ENCODE results near the gene TMEM89. TPM values are rescaled to one million over a fixed set of nuclear protein-coding genes. Genes with fewer than 3 reads are reported as not detected.

The TMEM89 gene
- total RNA-seq, 1 experiment from 2014 or later = not detected

DNA sequence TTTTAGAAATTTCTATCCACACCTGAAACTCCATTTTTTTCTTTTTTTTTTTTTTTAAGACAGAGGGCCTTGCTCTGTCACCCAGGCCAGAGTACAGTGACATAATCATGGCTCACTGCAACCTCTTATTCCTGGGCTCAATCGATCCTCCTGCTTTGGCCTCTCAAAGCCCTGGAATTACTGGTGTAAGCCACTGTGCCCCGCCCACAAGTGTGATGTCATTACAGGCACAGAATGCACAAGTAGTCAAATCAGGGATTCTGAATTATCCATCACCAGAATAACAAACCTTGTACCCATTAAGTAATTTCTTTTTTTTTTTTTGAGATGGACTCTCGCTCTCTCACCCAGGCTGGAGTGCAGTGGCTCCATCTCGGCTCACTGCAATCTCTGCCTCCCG lies 14.1 kb downstream of the TMEM89 start:
- intact Hi-C loops (cut with micrococcal nuclease) = no loop called here

DNA sequence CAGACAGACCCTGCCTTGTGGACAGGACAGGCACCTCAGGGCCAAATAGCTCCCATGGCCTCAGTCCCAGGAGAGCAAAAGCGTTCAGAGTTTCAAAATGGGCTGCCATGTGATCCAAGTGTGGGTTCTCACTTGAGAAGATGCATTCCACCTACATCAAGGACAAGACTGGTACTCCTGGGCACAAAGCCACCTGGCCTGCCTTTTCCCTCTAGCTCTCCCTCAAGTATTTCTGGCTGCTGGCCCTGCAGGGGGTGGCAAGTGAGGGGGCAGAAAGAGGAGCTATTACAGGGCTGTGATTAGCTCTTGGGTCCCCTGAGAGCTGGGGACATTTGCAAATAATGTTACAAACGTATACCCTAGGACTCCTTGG lies 20.0 kb downstream of the TMEM89 start:
- POLR2A ChIA-PET = interaction anchor here (0.9 to 8.9 kb wide), 3 partner anchors 10 to 33 kb away, joined by 3 to 107 read pairs (median 93); partner anchors contain the start of genes SLC26A6 and UQCRC1
- CTCF ChIA-PET = interaction anchor here (0.6 to 2.2 kb wide), 7 partner anchors 9 to 321 kb away, joined by 3 to 8 read pairs (median 5); partner anchors contain the start of gene SLC26A6

More for the DNA sequence above, 14.1 kb downstream of the TMEM89 start:
- POLR2A ChIA-PET = interaction anchor here (1.0 to 1.9 kb wide), 5 partner anchors 9 to 174 kb away, joined by 4 to 23 read pairs (median 7); partner anchors contain the start of gene SLC26A6
- no TSS peak for BruUV-seq (replicated peaks)
- no peaks in the 10 kb centered on the region for H3K27me3 Mint-ChIP-seq (ENCODE audit: insufficient read depth, unreplicated experiment)
- H3K4me3 Mint-ChIP-seq (ENCODE audit: unreplicated experiment) = peak overlapping the region; percentile 94
- peaks cover 14% of the 10 kb centered on the region for H3K4me1 Mint-ChIP-seq (ENCODE audit: insufficient read depth, unreplicated experiment)
- H3K9me3 Mint-ChIP-seq (ENCODE audit: unreplicated experiment) = no peaks in the 10 kb centered on the region
- TF ChIP-seq, protein P1, sequence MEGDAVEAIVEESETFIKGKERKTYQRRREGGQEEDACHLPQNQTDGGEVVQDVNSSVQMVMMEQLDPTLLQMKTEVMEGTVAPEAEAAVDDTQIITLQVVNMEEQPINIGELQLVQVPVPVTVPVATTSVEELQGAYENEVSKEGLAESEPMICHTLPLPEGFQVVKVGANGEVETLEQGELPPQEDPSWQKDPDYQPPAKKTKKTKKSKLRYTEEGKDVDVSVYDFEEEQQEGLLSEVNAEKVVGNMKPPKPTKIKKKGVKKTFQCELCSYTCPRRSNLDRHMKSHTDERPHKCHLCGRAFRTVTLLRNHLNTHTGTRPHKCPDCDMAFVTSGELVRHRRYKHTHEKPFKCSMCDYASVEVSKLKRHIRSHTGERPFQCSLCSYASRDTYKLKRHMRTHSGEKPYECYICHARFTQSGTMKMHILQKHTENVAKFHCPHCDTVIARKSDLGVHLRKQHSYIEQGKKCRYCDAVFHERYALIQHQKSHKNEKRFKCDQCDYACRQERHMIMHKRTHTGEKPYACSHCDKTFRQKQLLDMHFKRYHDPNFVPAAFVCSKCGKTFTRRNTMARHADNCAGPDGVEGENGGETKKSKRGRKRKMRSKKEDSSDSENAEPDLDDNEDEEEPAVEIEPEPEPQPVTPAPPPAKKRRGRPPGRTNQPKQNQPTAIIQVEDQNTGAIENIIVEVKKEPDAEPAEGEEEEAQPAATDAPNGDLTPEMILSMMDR (IDR thresholded peaks at IDR 0.05; ENCODE audit: unreplicated experiment) = no peak
- no peak for DNase-seq (ENCODE audit: unreplicated experiment)
- CTCF ChIA-PET = interaction anchor here (0.9 kb wide), 1 partner anchor 62 kb away, joined by 5 read pairs; no protein-coding TSS in a partner anchor
- peak overlapping the region; percentile 94 for H3K27ac Mint-ChIP-seq (ENCODE audit: low read depth, unreplicated experiment)
- H3K36me3 Mint-ChIP-seq (ENCODE audit: insufficient read depth, unreplicated experiment) = peaks cover 61% of the 10 kb centered on the region

GRCh38 chr3:48600711-48601621 lies 20.6 kb downstream of the TMEM89 start:
- H3K36me3 Mint-ChIP-seq (ENCODE audit: insufficient read depth, unreplicated experiment) = peaks cover 77% of the 10 kb centered on the region
- DNase-seq (ENCODE audit: unreplicated experiment) = no peak
- no peaks in the 10 kb centered on the region for H3K27me3 Mint-ChIP-seq (ENCODE audit: insufficient read depth, unreplicated experiment)
- CTCF ChIA-PET = interaction anchor here (0.7 to 2.2 kb wide), 5 partner anchors 10 to 320 kb away, joined by 3 to 8 read pairs (median 3); partner anchors contain the start of gene SLC26A6
- intact Hi-C loops (cut with micrococcal nuclease) = no loop called here
- POLR2A ChIA-PET = interaction anchor here (0.5 to 8.9 kb wide), 6 partner anchors 11 to 945 kb away, joined by 3 to 107 read pairs (median 4); partner anchors contain the start of genes SLC26A6 and UQCRC1
- H3K27ac Mint-ChIP-seq (ENCODE audit: low read depth, unreplicated experiment) = peak overlapping the region; percentile 59
- TF ChIP-seq, protein P1 (IDR thresholded peaks at IDR 0.05; ENCODE audit: unreplicated experiment) = no peak
- peaks cover 50% of the 10 kb centered on the region for H3K4me1 Mint-ChIP-seq (ENCODE audit: insufficient read depth, unreplicated experiment)
- BruUV-seq (replicated peaks) = no TSS peak
- H3K4me3 Mint-ChIP-seq (ENCODE audit: unreplicated experiment) = no peak overlapping the region
- H3K9me3 Mint-ChIP-seq (ENCODE audit: unreplicated experiment) = no peaks in the 10 kb centered on the region

More for the DNA sequence above, 20.0 kb downstream of the TMEM89 start:
- no TSS peak for BruUV-seq (replicated peaks)
- Mint-ChIP-seq H3K36me3 (ENCODE audit: insufficient read depth, unreplicated experiment) (peaks cover 83% of the 10 kb centered on the region), H3K27me3 (ENCODE audit: insufficient read depth, unreplicated experiment) (no peaks in the 10 kb centered on the region), H3K9me3 (ENCODE audit: unreplicated experiment) (no peaks in the 10 kb centered on the region), H3K27ac (ENCODE audit: low read depth, unreplicated experiment) (no peak overlapping the region), H3K4me1 (ENCODE audit: insufficient read depth, unreplicated experiment) (peaks cover 43% of the 10 kb centered on the region), H3K4me3 (ENCODE audit: unreplicated experiment) (no peak overlapping the region)
- intact Hi-C loops (cut with micrococcal nuclease) = no loop called here
- no peak for DNase-seq (ENCODE audit: unreplicated experiment)
- TF ChIP-seq, protein P1 (IDR thresholded peaks at IDR 0.05; ENCODE audit: unreplicated experiment) = no peak
